HUES64 (cell line): ENCODE data around the gene PTPRR.

Experiments used
- H3K27ac ChIP-seq: 2 replicates; pipeline ENCODE4 v1.7.0; 2013; ENCODE audit warnings: low read depth, low read length, inconsistent platforms
- H3K27me3 ChIP-seq: 2 replicates; pipeline ENCODE4 v1.6.1; 2013; ENCODE audit warnings: mild to moderate bottlenecking, low read length; ENCODE audit not compliant: insufficient read depth
- H3K36me3 ChIP-seq: 2 replicates; pipeline ENCODE4 v1.6.1; 2013; ENCODE audit warnings: mild to moderate bottlenecking, low read length; ENCODE audit not compliant: insufficient read depth
- H3K4me1 ChIP-seq: 2 replicates; pipeline ENCODE4 v1.6.1; 2013; ENCODE audit warnings: mild to moderate bottlenecking, low read length, moderate library complexity; ENCODE audit not compliant: insufficient read depth
- H3K4me3 ChIP-seq: 2 replicates; pipeline ENCODE4 v1.5.1; 2013; ENCODE audit warnings: mild to moderate bottlenecking, low read length, moderate library complexity
- H3K9ac ChIP-seq: 2 replicates; pipeline ENCODE4 v1.6.1; 2013; ENCODE audit warnings: mild to moderate bottlenecking, low read depth, low read length
- H3K9me3 ChIP-seq: 2 replicates; pipeline ENCODE4 v1.6.1; 2013; ENCODE audit warnings: low read depth, low read length; ENCODE audit not compliant: insufficient read depth
- WGBS: fragments of 150-250, 120-280 bp; methylation state at CpG from one replicate; pipeline ENCODE4 v1.1.7; 2013; ENCODE audit warnings: missing lambda C conversion rate; 5-methylcytosine and 5-hydroxymethylcytosine counted together

PTPRR gene

DNA sequence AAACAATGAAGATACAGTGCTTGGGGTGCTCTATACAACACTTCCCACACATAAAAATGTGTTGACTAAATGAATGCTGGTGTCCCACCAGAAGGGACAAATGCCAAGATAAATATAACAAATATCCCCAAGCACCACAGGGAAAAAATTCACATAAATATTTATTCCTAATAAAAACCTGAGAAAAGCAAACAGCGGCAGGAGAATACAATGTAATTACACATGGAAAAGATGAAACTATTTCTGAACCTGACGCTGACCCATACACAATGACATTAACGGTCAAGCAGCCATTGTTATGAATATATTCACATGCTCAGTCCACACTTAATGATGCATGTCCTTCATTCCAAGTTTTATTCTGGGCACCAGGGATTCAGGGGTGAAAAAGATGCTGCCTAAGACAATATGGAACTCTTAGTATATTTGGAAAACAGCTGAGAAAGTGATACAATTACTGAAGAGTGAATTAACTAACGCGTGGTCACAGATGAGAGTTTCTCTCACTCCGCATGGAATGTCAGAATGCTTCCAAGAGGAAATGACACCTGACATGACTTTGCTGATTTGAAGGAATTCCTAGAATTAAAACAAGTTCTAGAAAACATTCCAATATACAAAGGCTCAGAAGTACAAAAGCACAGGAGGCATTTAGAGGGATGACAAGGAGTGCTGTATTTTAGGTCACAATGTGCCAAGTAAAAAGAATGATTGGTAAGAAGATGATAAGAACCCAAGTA is 27.9 kb upstream of the PTPRR start:
- whole genome bisulfite sequencing, result 85% methylated on average over 6 of the region's 6 CpGs
- Histone ChIP-seq H3K27me3 (no peaks in the 10 kb centered on the region), H3K9ac (no peak overlapping the region), H3K9me3 (no peaks in the 10 kb centered on the region), H3K4me3 (no peak overlapping the region), H3K4me1 (no peaks in the 10 kb centered on the region), H3K27ac (no peak overlapping the region), H3K36me3 (no peaks in the 10 kb centered on the region)

DNA sequence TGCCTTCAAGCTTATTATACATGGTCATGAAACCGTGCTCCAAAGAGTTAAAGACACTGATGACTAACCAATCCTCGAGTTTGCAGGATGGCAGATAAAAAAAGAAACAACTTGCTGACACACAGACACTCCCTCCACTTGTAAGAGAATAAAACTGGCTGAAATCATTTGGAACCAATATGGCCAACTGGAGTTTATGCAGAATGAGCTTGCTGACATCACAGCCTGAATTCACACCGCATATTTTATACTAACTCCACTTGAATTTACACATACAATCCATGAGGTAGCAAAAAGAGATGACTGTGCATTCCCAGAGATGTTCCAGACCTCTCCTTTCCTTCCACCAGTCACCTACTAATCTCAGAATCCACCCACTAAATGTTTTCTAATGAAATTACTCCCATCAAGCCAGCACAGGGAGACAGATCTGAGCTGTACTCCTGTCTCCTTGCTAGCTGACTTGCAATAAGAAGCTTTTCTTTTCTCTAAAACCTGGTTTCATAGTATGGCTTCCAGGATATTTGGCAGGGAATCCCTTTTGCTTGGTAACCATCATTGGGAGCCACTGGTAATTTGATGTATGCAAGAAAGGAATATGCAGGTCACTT is 15.8 kb upstream of the PTPRR start:
- WGBS, result 79% methylated on average over 3 of the region's 3 CpGs
- H3K27me3 ChIP-seq, result peaks cover 10% of the 10 kb centered on the region; the same call in 1 of the 2 replicates
- H3K27ac ChIP-seq, result no peak overlapping the region
- H3K9me3 ChIP-seq, result no peaks in the 10 kb centered on the region
- no peak overlapping the region for H3K4me3 ChIP-seq
- H3K4me1 ChIP-seq, result no peaks in the 10 kb centered on the region
- no peaks in the 10 kb centered on the region for H3K36me3 ChIP-seq
- H3K9ac ChIP-seq, result no peak overlapping the region

GRCh38 chr12:70933133-70933532 is 12.6 kb upstream of the PTPRR start:
- Histone ChIP-seq H3K27ac (no peak overlapping the region), H3K4me3 (no peak overlapping the region), H3K9ac (no peak overlapping the region), H3K36me3 (no peaks in the 10 kb centered on the region), H3K9me3 (no peaks in the 10 kb centered on the region), H3K4me1 (no peaks in the 10 kb centered on the region), H3K27me3 (no peaks in the 10 kb centered on the region)
- 98% methylated on average over 4 of the region's 4 CpGs for WGBS

- H3K9ac ChIP-seq, result no peak overlapping the region
- no peaks in the 10 kb centered on the region for H3K9me3 ChIP-seq
- H3K27ac ChIP-seq, result no peak overlapping the region
- H3K36me3 ChIP-seq, result no peaks in the 10 kb centered on the region
- no peaks in the 10 kb centered on the region for H3K4me1 ChIP-seq
- H3K4me3 ChIP-seq, result no peak overlapping the region
- no peaks in the 10 kb centered on the region for H3K27me3 ChIP-seq
These were observed 8.5 kb upstream of the PTPRR start for GRCh38 chr12:70929029-70929428.

- Histone ChIP-seq H3K27ac (no peak overlapping the region), H3K9me3 (no peaks in the 10 kb centered on the region), H3K27me3 (no peaks in the 10 kb centered on the region), H3K4me1 (no peaks in the 10 kb centered on the region), H3K36me3 (no peaks in the 10 kb centered on the region), H3K9ac (no peak overlapping the region), H3K4me3 (no peak overlapping the region)
- 100% methylated on average over 1 of the region's 1 CpG for WGBS
These were observed 7.5 kb upstream of the PTPRR start for GRCh38 chr12:70928071-70928470.

DNA sequence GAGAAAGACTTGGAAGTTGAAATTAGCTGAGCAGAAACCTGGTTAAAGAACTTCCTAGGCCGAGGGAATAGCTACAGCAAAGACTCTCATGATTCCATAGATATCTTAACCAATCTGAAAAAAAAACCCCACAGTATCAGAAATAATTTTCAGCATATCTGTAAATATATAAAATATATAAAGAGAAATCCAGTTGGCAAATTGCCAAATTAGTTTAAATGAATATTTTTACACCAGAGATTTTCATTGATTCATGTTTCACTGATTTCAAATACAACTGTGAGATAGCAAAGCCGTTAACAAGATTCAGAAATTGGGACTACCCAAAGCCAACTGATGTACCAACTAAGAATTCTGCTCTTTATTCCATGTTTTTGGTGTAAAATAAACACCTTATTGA is 6.8 kb upstream of the PTPRR start:
- no peak overlapping the region for H3K27ac ChIP-seq
- 100% methylated on average over 2 of the region's 2 CpGs for WGBS
- H3K27me3 ChIP-seq, result no peaks in the 10 kb centered on the region
- H3K36me3 ChIP-seq, result no peaks in the 10 kb centered on the region
- no peaks in the 10 kb centered on the region for H3K4me1 ChIP-seq
- no peak overlapping the region for H3K4me3 ChIP-seq
- H3K9ac ChIP-seq, result no peak overlapping the region
- no peaks in the 10 kb centered on the region for H3K9me3 ChIP-seq

DNA sequence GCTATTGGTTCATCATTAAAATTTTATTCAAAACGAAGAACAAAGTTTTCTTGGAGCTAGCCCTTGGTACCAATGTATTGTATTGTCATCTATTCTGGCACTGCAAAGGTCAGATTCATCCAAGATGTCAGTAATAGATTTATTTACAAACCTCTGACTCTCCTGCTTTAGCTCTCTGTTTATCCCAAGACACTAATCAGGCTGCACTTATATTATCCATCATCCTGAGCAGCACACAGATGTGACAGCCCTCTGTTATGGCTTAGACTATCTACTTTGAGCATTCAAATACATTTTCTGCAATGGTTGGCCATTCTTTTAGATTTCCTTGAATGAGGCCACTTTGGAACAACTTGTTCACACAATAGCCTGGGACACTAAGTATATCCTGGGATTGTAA is 5.0 kb upstream of the PTPRR start:
- Histone ChIP-seq H3K4me3 (no peak overlapping the region), H3K4me1 (0 out of 2 replicates have a peak, but pooled peaks cover 5% of the 10 kb centered on the region), H3K27ac (no peak overlapping the region), H3K9me3 (no peaks in the 10 kb centered on the region), H3K9ac (no peak overlapping the region), H3K27me3 (peaks cover 12% of the 10 kb centered on the region), H3K36me3 (no peaks in the 10 kb centered on the region)
- 100% methylated on average over 1 of the region's 1 CpG for WGBS

DNA sequence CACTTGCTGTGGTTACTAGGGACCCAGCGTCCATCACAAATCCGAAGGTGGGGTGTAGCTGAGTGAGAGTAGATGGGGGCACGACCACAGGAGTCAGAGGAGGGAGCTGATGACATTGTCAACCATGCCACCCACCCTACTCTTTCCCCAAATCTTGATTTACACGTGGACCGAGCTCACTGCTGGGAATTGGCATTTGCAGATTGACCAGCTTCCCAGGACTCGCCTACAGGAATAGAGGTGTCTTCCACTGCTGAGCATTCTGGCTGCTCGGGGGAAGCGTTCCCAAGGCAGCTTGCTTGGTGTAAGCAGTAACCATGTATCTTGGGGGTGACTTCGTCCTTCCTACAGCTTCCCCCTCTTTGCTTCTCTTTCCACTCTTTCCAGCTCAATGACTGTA is 353 bp upstream of the PTPRR start:
- Histone ChIP-seq H3K4me3 (peak overlapping the region; percentile 54), H3K27ac (no peak overlapping the region), H3K9ac (no peak overlapping the region), H3K9me3 (no peaks in the 10 kb centered on the region), H3K27me3 (peaks cover 24% of the 10 kb centered on the region), H3K4me1 (peaks cover 9% of the 10 kb centered on the region; the same call in 1 of the 2 replicates), H3K36me3 (no peaks in the 10 kb centered on the region)
- 53% methylated on average over 6 of the region's 9 CpGs for WGBS

- no peaks in the 10 kb centered on the region for H3K36me3 ChIP-seq
- H3K9ac ChIP-seq, result no peak overlapping the region
- 43% methylated on average over 10 of the region's 10 CpGs for WGBS
- no peaks in the 10 kb centered on the region for H3K9me3 ChIP-seq
- H3K4me3 ChIP-seq, result peak overlapping the region; percentile 62
- no peak overlapping the region for H3K27ac ChIP-seq
- H3K27me3 ChIP-seq, result peaks cover 24% of the 10 kb centered on the region
- H3K4me1 ChIP-seq, result peaks cover 9% of the 10 kb centered on the region; the same call in 1 of the 2 replicates
These were observed 922 bp downstream of the PTPRR start for GRCh38 chr12:70919597-70920035.

DNA sequence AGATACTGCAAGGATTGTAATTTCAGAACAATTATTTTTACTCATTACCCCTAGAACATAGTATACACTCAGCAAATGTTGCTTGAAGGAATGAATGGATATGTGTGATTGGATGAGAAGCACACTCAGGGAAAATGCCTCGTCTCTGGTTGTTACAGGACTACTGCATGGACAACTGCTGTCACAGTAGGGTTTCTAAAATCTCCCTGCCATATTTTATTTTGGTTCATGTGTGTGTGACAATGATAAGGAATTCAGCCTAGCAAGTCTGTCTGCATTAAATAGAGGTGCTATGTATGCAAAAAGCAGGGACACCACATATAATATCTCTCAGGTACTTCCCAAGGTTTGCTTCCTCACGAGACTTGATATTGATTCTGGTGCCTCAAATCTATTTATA is 1.4 kb downstream of the PTPRR start:
- H3K36me3 ChIP-seq, result no peaks in the 10 kb centered on the region
- peaks cover 9% of the 10 kb centered on the region; the same call in 1 of the 2 replicates for H3K4me1 ChIP-seq
- no peak overlapping the region for H3K27ac ChIP-seq
- no peak overlapping the region for H3K4me3 ChIP-seq
- 89% methylated on average over 2 of the region's 2 CpGs for WGBS
- no peak overlapping the region for H3K9ac ChIP-seq
- H3K9me3 ChIP-seq, result no peaks in the 10 kb centered on the region
- peaks cover 24% of the 10 kb centered on the region for H3K27me3 ChIP-seq

- H3K4me3 ChIP-seq, result no peak overlapping the region
- no peak overlapping the region for H3K27ac ChIP-seq
- H3K9ac ChIP-seq, result no peak overlapping the region
- WGBS, result 73% methylated on average over 1 of the region's 1 CpG
- peaks cover 24% of the 10 kb centered on the region for H3K27me3 ChIP-seq
- H3K36me3 ChIP-seq, result no peaks in the 10 kb centered on the region
- peaks cover 9% of the 10 kb centered on the region; the same call in 1 of the 2 replicates for H3K4me1 ChIP-seq
- no peaks in the 10 kb centered on the region for H3K9me3 ChIP-seq
These were observed 2.2 kb downstream of the PTPRR start for GRCh38 chr12:70918321-70918720.
